T1000 (cell line): ENCODE measurements around the gene KDM2A.
A peak's percentile ranks its signal among the peaks of the same experiment; 100 is the strongest.

ENCODE experiments used
- DNase-seq: peaks from one replicate; lab custom pipeline; 2025; ENCODE audit warnings: mixed read lengths; lab: John Stamatoyannopoulos, UW

KDM2A gene

DNA sequence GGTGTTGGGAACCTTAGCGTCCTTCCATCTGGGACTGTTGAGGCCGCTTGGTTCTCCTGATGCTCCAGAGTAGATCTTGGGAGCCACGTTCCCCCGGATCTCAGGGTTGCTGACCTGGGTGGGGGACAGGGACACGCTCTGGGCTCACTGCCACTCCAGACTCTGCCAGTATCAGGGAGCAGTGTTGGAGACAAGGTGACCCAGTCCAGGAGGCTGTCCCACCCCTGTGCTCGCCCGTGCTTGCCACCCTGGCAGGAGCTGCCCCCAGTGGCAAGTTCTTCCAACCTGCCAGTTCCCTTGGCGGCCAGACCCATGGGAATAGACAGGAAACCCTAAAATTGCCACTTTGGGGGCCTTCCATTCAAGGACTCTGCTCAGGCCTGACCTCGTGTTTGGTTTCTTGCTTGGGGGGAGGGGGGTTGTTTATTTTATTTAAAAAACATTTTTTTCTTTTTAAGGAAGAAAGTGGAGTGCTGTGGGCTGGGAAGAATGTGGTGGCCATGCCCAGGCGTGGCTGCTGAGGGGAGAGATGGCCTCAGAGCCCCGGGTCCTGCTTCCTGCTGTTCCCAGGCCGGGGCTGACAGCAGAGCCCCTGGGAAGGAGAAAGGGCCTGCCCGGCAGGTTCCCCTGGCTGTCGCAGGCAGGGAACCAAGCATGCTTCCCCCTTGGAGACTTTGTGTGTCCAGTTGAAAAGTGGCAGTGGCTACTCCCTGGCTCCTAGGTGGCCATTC is 154.4 kb downstream of the KDM2A start:
- DNase-seq, result no peak

- DNase-seq, result no peak
Observed at GRCh38 chr11:67274768-67275605, 155.9 kb downstream of the KDM2A start.

DNA sequence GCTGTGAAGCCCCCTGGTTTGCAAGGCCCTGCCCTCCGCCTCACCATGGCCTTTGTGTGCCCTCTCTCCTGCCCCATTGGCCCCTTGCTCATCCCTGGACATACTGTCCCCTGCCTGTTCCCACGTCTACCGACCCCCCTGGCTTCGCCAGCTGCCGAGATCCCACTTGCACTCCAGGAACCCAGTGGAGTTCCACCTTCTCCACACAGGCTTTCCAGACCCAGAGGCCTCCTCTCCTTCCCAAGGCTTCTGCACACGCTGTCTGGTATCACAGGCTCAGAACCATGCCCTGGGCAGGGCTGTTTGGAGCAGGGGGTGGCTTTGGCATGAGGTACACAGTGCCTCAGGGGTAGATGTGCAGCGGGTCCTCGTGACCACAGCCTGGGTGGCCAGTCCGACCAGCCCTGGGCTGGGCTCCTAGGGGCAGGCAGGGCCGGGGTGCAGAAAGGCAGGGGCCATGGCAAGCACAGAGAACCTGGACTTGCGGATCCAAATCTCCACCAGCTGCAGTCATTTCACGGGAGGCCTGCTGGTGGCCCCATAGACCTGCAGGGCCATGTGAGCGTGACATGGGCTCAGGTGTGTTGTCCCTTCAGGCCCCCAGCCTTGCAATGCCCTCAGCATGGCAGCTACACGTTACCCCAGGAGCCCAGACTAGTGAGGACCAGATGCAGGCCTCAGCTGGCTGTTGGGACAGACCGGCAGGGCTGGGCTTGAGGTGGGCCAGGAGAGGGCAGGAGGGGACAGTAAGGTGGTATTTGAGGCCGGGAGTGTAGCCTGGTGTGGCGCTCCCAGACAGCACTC is 156.7 kb downstream of the KDM2A start:
- DNase-seq, result no peak

DNA sequence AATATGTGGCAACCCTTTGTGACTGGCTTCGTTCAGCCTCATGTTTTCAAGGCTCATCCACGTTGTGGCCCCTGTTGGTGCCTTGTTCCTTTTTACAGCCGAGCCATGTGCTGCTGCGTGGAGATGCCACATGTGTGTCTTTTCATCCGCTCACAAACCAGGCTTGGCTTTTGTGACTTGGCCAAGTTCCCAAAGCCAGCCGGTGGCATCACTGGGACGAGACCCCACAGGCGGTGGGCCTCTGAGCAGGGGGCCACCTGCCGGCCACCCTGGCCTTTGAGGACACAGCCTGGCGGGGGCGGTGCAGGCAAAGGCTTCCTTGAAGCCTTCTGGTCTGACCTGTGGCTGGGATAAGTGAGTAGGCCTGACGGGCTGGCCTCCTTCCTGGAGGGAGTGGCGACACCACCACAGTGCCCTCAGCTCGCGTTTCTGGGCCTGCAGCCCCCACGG is 157.7 kb downstream of the KDM2A start:
- no peak for DNase-seq

DNA sequence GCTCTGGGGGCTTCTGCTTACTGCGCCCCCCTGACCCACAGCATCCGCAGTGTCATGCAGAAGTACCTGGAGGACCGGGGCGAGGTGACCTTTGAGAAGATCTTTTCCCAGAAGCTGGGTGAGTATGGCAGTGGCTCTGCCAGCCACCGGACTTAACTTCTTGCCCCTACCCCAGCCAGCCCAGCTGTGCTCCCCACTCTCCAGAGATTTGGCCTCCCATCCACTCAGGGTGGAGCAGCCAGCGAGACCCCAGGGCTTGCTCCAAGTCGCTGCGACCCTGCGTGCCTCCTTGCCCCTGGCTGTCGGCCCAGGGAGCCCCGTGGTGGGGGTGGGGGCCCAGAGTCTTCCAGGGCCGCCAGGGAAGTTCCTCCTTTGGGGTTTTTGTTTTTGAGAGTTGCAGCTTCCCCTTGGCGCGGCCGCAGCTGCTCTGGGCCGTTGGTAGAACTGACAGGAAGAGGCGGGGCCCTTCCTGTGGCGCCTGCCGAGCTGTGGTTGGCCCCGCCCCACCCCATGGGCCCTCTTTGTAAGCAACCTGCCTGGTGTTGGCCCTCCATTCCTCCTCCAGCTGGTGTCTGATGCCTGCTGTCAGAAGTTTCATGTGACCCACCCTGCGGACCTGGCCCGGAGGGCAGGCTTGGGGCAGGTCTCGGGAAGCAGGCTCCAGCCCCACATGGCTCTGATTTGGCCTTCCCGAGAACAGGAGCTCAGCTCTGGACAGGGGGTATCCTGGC is 158.3 kb downstream of the KDM2A start:
- DNase-seq, result peak; percentile 25

DNA sequence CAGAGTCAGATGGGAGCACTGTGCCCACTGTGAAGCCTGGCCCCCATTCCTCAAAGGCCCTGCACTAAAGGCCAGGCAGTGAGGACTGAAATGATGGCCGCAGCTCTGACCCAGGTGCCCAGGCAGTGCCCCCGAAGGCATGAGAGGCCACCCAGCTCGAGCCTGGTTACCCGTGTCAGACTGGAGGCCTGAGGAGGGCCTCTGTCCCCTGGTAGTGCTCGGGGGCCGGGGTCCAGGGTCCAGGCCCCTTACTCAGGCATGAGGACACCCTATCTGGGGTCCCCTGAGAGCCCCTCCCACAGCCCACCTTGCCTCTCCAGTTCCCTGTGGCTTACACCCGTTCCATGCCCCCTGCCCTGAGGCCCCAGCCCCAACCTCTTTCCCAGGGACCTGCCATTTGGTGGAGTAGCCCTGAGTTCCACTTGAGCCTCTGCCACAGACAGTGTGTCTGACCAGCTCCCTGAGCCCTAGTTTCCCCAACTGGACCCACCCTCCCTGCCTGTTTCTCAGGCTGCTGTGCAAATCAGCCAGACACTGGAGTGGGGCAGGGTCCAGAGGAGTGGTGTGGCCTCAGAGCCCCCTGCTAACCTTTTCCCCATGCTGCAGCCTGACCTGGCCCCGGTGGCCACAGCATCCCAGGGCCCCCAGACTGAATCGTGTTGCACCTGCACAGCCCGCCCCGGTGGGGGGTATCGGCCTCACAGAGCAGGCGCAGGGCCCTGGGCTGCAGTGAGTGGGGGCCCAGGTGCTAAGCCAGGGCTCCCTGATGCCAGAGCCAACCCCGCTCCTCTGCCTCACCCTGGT is 159.3 kb downstream of the KDM2A start:
- no peak for DNase-seq

- DNase-seq, result no peak
Observed at GRCh38 chr11:67278939-67279588, 160.0 kb downstream of the KDM2A start.

DNA sequence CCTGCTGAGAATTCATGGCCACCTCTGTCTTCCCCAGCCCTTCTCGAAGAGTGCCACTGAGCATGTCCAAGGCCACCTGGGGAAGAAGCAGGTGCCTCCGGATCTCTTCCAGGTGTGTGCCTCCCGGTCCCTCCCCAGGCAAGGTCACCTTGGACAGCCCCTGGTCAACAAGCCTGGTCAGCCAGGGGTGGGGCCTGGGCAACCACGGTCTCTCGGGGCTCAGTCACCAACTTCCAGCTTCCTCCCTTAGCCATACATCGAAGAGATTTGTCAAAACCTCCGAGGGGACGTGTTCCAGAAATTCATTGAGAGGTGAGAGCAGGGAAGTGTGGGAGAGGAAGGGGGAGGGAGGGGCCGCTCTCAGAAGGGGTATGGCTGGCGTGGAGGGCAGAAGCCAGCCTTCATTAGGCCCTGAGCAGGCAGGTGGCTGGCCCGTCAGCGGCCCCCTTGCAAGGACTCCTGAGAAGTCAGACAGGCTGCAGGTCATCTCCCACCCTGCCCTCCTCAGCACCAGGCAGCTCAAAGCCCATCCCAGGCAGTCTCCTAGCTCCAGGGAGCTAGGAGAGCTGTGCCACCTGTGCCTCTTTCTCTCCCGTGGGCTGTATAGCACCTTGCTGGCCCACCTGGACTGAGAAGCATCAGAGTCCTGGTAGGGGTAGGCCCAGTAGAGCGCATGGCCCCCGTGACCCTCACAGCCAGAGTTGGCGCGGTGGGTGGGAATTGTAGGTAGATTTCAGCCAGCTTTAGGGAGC is 160.7 kb downstream of the KDM2A start:
- no peak for DNase-seq

DNA sequence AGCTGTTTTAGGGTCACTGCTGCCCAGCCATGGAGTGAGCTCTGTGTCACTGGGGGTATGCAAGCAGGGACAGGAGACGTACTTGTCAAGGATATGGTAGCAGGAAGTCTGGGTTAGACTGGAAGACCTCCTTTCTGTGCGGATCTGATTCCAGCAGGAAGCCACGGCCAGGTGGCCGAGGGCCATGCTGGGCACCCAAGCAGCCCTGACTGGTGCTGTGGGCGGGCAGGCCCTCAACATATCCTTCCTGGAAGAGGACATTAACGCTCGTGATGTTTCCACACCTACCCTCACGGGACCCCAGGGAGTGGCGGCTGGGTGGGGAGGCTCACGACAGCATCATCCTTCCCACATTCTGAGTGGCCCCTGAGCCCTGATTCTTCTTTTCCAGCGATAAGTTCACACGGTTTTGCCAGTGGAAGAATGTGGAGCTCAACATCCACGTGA is 161.3 kb downstream of the KDM2A start:
- DNase-seq, result no peak

GRCh38 chr11:67280788-67281551 is 161.9 kb downstream of the KDM2A start:
- DNase-seq, result no peak

GRCh38 chr11:67281552-67282150 is 162.6 kb downstream of the KDM2A start:
- DNase-seq, result no peak

GRCh38 chr11:67282155-67282875 is 163.3 kb downstream of the KDM2A start:
- DNase-seq, result no peak

DNA sequence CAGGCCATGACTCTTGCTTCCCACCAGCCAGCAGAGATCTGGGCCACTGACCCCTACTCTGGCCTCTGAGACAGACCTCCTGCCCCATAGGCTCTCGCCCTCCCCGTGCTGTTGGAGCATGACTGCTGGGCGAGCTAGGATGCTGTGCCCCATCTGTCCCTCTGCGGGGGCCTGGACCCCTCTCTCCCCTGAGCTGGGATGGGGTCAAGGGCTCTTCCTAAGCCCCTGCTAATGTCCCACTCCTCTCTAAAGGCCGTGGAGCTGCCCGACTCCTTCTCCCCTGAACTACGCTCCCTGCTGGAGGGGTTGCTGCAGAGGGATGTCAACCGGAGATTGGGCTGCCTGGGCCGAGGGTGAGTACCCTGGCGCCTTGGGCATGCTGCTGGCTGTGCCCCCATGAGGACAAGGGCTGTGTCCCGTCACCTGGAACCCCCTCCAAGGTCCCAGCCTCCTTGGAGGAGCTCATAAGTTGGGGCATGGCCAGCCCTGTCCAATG is 163.9 kb downstream of the KDM2A start:
- DNase-seq, result no peak

- no peak for DNase-seq
Observed at GRCh38 chr11:67283481-67283963, 164.5 kb downstream of the KDM2A start.

GRCh38 chr11:67284811-67285540 is 165.9 kb downstream of the KDM2A start:
- no peak for DNase-seq
